BJ (cell line): Measurements from ENCODE around the gene ZNF417. TPM values are rescaled to one million over a fixed set of nuclear protein-coding genes. Genes with fewer than 3 reads are reported as not detected.
A peak's percentile ranks its signal among the peaks of the same experiment; 100 is the strongest.
"Not testable (repeated sequence)": the region's sequence is repeated elsewhere in the genome, so short reads cannot be mapped to it uniquely, and the experiment has no call there.

Source experiments
- CTCF ChIA-PET: fragments of 350-600 bp; formaldehyde crosslinking; extraction: SDS; loops from one replicate; lab custom pipeline; 2021; ENCODE audit warnings: antibody characterized with exemption, inconsistent platforms; lab: Yijun Ruan, JAX
- POLR2A ChIA-PET: fragments of 300-600 bp; sonication (Branson Sonifier 250); formaldehyde crosslinking; extraction: SDS; loops from one replicate; lab custom pipeline; 2021; ENCODE audit warnings: antibody characterized with exemption; lab: Charles Lee
- DNase-seq: peaks from one replicate; pipeline ENCODE4 v3.0.0-alpha.2; 2011; ENCODE audit warnings: low read depth
- H3K27me3 ChIP-seq: 2 replicates; pipeline ENCODE4 v1.6.0; 2011; ENCODE audit warnings: low read length; ENCODE audit not compliant: control insufficient read depth, insufficient read depth
- H3K36me3 ChIP-seq: 2 replicates; pipeline ENCODE4 v1.5.1; 2011; ENCODE audit warnings: low read length; ENCODE audit not compliant: control insufficient read depth, insufficient read depth
- H3K4me3 ChIP-seq: 2 replicates; pipeline ENCODE4 v1.5.1; 2011; ENCODE audit warnings: low read depth, mild to moderate bottlenecking, control low read depth, low read length
- CTCF ChIP-seq: IDR thresholded peaks from 2 replicates; pipeline ENCODE4 v1.5.1; 2011; ENCODE audit warnings: low read depth, mild to moderate bottlenecking, control low read depth, inconsistent platforms, low read length, moderate library complexity; ENCODE audit not compliant: insufficient read depth
- polyA plus RNA-seq: library from polyadenylated mRNA; depleted of rRNA; stranded (reverse); fragments of >200 nt; gene quantifications from 2 replicates; pipeline ENCODE4 v1.2.3, GENCODE V29; 2011

ZNF417 gene
- polyA plus RNA-seq, 1 experiment: 2.8 TPM

GRCh38 chr19:57905258-57905657, 11.1 kb downstream of the ZNF417 start:
- ChIA-PET POLR2A (no interaction called here), CTCF (no interaction called here)
- Histone ChIP-seq H3K4me3 (no peak overlapping the region), H3K36me3 (no peaks in the 10 kb centered on the region), H3K27me3 (no peaks in the 10 kb centered on the region)
- no peak for DNase-seq
- no peak for TF ChIP-seq CTCF

- CTCF ChIA-PET: interaction anchor here (1.1 to 2.2 kb wide), 3 partner anchors 10 to 164 kb away, joined by 3 to 7 read pairs (median 3); no protein-coding TSS in a partner anchor
- TF ChIP-seq CTCF: no peak
- DNase-seq: no peak
- Histone ChIP-seq H3K36me3 (no peaks in the 10 kb centered on the region), H3K27me3 (no peaks in the 10 kb centered on the region), H3K4me3 (no peak overlapping the region)
- POLR2A ChIA-PET: no interaction called here
Observed at GRCh38 chr19:57903618-57904184, 12.7 kb downstream of the ZNF417 start.

- no peaks in the 10 kb centered on the region for H3K27me3 ChIP-seq
- no peak for TF ChIP-seq CTCF
- no peak overlapping the region for H3K4me3 ChIP-seq
- ChIA-PET POLR2A (no interaction called here), CTCF (interaction anchor here (0.6 kb wide), 1 partner anchor 374 kb away, joined by 3 read pairs; no protein-coding TSS in a partner anchor)
- DNase-seq: no peak
- no peaks in the 10 kb centered on the region; the same call in 1 of the 2 replicates for H3K36me3 ChIP-seq
Observed at GRCh38 chr19:57900311-57900710, 16.1 kb downstream of the ZNF417 start.

GRCh38 chr19:57890706-57891105, 25.7 kb downstream of the ZNF417 start:
- CTCF ChIA-PET: interaction anchor here (1.1 kb wide), 1 partner anchor 12 kb away, joined by 3 read pairs; no protein-coding TSS in a partner anchor
- peak; percentile 19 for DNase-seq
- POLR2A ChIA-PET: not testable (repeated sequence)

GRCh38 chr19:57888560-57889231, 27.7 kb downstream of the ZNF417 start, which contains the start of gene ZNF814:
Gene ZNF814, minus strand, starts transcription at chr19:57889037. Its CDS starts 235 bp downstream, at chr19:57888802.
- peak; percentile 40 for DNase-seq
- POLR2A ChIA-PET: no interaction called here

More at GRCh38 chr19:57890706-57891105, 25.7 kb downstream of the ZNF417 start:
- H3K27me3 ChIP-seq, H3K36me3 ChIP-seq, H3K4me3 ChIP-seq: not testable (repeated sequence)

More at GRCh38 chr19:57888560-57889231, 27.7 kb downstream of the ZNF417 start, which contains the start of gene ZNF814:
- TF ChIP-seq CTCF: peak; percentile 53
- H3K27me3 ChIP-seq: no peaks in the 10 kb centered on the region
- CTCF ChIA-PET: interaction anchor here (1.4 to 1.5 kb wide), 2 partner anchors 8 to 28 kb away, joined by 3 to 4 read pairs; partner anchors contain the start of gene ZNF417
- peaks cover 1% of the 10 kb centered on the region; the same call in 1 of the 2 replicates for H3K36me3 ChIP-seq
- H3K4me3 ChIP-seq: peak within 1 kb of the TSS; percentile 66
